GM04504 (cell line): Measurements from ENCODE around the gene FASTK.
"Not testable (repeated sequence)": the region's sequence is repeated elsewhere in the genome, so short reads cannot be mapped to it uniquely, and the experiment has no call there.

Experiments
- DNase-seq: peaks from one replicate; pipeline ENCODE4 v3.0.0-alpha.2; 2012; ENCODE audit warnings: low read depth

Gene FASTK

DNA sequence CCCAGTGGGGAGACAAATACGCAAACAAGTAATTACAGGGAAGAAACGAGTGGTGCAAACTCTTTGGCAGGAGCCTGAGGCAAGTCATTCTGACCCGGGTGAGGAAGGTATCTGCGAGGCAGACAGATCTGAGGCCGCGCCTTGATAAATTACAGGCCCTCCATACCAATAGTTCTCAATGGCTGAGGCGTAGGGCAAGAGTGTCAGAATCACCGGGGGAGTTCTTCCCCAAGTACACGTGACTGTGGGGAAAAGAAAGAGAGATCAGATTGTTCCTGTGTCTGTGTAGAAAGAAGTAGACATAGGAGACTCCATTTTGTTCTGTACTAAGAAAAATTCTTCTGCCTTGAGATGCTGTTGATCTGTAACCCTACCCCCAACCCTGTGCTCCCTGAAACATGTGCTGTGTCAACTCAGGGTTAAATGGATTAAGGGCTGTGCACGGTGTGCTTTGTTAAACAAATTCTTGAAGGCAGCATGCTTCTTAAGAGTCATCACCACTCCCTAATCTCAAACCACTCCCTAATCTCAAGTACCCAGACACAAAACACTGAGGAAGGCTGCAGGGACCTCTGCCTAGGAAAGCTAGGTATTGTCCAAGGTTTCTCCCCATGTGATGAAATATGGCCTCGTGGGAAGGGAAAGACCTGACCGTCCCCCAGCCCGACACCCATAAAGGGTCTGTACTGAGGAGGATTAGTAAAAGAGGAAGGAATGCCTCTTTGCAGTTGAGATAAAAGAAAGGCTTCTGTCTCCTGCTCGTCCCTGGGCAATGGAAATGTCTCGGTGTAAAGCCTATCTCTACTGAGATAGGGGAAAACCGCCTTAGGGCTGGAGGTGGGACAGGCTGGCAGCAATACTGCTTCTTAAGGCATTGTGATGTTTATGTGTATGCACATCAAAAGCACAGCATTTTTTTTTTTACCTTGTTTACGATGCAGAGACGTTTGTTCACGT, 53.6 kb downstream of the FASTK start:
- DNase-seq = not testable (repeated sequence)
